Activated gamma-delta T cell treated with anti-CD3 and anti-CD28 coated beads, Interleukin-2, amount 50 U/mL, for 16 hours (primary cell): ENCODE data around the gene TCHH.

Source experiments
- DNase-seq: peaks from one replicate; pipeline ENCODE4 v3.0.0-alpha.2; 2020; ENCODE audit warnings: low read depth

The TCHH gene

DNA sequence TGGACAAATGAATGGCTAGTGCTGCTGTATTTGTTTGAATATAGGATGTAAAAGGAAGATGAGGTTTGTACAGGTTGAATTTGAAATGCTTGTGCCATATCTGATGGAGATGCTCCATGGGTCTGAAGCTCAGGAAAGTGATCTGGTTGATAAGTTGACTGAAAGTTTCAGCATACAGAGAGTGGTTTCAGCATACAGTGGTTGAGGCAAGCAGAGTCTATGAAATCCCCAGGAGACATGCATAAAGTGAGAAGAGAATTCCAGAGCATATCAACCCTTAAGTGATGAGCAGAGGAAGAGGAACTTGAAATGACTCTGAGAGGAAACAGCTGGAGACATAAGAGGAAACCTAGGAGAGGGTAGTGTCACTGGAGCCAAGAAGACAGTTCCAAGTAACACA is 48.1 kb downstream of the TCHH start:
- DNase-seq = no peak

- DNase-seq = no peak
Measured at GRCh38 chr1:152061952-152062351, 53.3 kb downstream of the TCHH start.
